GM19239 (cell line): Measurements from ENCODE around the gene ANO9.

Experiments used
- DNase-seq: peaks from one replicate; pipeline ENCODE4 v3.0.0; 2011; ENCODE audit warnings: low spot score; ENCODE audit not compliant: insufficient read length
- FAIRE-seq: peaks from 2 replicates; lab custom pipeline; 2011; peaks lifted over from hg19 to GRCh38; lab: Jason Lieb, UNC

Gene ANO9

DNA sequence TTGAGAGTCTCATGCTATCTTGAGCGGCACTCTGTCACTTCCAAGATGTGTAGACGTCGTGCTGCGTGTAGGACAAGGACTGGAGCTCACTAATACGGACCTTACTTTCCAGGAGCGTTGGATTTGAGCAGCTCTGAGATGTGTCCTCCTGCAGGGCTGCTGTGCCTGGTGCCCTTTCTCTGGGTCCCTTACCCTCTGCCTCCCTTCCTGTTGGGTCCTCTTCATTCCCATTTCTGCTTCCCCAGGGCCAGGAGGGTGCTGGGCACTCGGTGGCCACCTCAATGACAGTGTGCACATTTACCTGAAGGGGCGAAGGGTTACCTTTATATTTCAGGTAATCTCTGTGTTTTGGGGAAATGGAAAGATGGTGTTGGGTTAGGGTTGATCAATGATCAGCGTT is 12.2 kb upstream of the ANO9 start:
- FAIRE-seq (no peak), DNase-seq (no peak)

GRCh38 chr11:453564-453963 is 11.8 kb upstream of the ANO9 start:
- no peak for DNase-seq
- FAIRE-seq, result no peak

- DNase-seq, result no peak
- no peak for FAIRE-seq
These were observed 11.2 kb upstream of the ANO9 start for GRCh38 chr11:452916-453527.

- DNase-seq (no peak), FAIRE-seq (no peak)
These were observed 10.5 kb upstream of the ANO9 start for GRCh38 chr11:452203-452744.

- FAIRE-seq, result no peak
- no peak for DNase-seq
These were observed 9.9 kb upstream of the ANO9 start for GRCh38 chr11:451738-452137.

DNA sequence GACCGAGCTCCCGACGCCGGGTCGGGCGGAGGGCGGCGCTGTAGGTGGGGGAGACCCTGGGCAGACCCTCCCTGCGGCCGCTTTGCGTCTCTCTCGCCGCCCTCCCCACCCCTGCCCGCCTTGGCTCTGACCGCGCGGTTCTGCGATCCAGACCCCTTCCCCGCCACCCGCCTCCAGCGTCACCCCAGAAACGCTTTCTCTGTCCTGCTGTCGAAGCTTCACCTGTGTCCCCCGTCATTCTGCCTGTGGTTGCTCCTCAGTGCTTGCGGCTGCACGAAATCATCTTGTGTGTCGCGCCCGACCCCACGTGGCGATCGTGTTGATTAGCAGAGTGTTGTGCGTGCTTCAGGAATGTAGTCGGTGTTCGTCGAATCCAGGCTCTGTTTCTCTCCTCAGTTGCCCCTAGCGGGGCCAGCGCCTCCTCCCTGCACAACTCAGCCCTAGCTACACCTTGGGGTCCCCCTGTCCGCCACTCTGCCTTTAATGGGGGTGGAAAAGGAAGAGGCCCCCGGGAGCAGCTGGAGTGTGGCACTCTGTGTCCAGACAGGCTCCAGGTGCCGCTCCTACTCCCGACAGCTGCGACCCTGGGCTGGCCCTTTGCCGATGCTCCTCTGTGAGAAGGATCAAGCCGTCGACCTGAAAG is 9.1 kb upstream of the ANO9 start:
- FAIRE-seq, result peak; percentile 73
- no peak for DNase-seq

GRCh38 chr11:449889-450808 is 8.3 kb upstream of the ANO9 start, which contains the start of gene PTDSS2:
TSS of gene PTDSS2 (plus strand) at chr11:450279. CDS start at chr11:450456, 177 bp downstream.
- peak; percentile 93 for DNase-seq
- FAIRE-seq, result peak; percentile 100

GRCh38 chr11:447923-448731 is 6.3 kb upstream of the ANO9 start:
- DNase-seq (peak; percentile 87), FAIRE-seq (peak; percentile 95)

- no peak for FAIRE-seq
These were observed 5.1 kb upstream of the ANO9 start for GRCh38 chr11:446891-447290.

DNA sequence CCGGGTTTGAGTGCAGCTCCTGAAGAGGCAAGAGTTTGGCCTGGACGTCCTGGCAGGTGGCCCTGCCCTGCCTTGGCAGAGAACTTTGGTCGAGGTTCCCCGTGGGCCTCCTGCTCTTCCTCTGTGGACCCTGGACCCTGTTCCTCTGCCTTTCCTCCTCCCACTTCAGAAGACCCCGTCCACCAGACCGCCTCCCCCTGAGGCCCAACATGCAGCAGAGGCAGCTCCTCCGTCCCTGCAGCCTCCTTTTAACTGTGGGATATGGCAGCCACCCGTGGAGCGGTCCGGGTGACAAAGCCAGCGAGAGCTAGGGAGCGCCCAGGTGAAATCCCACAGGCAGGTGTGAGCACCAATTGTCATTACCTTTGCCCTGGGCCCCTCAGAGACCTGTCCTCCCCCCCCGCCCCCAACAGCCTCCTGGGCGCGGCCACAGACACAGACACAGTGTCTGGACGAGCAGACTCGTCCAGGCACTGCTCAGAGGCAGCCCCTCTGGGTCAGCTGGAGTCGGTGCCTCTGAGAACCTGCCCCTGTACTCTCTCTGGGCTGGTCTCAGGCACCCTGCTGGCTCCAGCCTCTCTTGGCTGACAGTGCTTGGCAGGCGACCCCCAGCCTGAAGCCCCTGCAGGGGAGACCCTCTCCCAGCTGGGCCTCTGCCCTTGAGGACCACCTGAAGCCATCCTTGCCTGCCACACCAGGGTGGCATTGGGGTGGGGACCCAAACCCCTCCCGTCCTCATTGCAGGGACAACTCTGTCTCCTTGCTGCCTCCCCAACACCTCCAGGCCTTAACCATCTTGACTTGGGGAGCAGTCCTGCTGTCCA is 4.2 kb upstream of the ANO9 start:
- FAIRE-seq, result no peak

More at GRCh38 chr11:446891-447290, 5.1 kb upstream of the ANO9 start:
- no peak for DNase-seq

GRCh38 chr11:444396-445144 is 2.8 kb upstream of the ANO9 start:
- DNase-seq (no peak), FAIRE-seq (no peak)

More for the DNA sequence above, 4.2 kb upstream of the ANO9 start:
- no peak for DNase-seq

- FAIRE-seq, result no peak
- no peak for DNase-seq
These were observed 1.9 kb upstream of the ANO9 start for GRCh38 chr11:443542-444199.

GRCh38 chr11:442611-443081 is 835 bp upstream of the ANO9 start:
- FAIRE-seq (no peak), DNase-seq (no peak)

- DNase-seq (no peak), FAIRE-seq (no peak)
These were observed 781 bp downstream of the ANO9 start for GRCh38 chr11:441043-441417.

DNA sequence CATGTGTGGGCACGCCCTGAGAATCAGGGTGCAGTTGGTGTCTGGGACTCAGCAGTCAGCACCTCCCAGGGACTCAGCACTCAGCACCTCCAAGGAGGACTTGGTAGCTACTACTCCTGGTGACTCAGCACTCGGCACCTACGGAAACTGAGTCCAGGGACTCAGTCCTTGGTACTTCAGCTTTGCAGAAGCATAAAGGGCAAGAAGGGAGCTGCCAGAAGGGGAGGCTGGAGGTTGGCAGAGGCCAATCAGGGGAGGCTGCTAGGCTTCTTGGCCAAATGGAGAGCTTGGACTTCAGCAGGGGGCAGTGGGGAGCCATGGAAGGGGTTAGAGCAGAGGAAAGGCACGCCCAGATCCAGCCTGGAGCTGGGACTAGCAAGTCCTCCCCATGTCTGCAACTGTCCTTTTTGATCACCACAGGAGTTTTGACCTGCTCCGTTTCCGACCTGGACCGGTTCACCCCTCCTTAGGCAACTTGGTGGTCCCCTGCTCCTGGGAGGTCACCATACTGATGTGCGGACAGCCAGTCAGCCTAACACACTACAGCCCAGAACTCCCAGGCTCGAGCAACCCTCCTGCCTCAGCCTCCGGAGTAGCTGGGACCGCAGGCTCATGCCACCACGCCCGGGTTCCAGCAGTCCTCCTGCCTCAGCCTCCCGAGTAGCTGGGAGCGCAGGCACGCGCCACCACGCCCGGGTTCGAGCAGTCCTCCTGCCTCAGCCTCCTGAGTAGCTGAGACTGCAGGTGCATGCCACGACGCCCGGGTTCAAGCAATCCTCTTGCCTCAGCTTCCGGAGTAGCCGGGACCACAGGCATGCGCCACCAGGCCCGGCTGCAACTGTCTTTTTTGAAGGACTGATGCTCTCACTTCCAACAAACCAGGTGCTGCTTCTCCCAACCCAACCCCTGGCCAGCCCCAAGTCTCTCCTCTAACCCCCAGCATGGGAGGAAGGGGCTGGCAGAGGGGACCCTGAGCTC is 1.5 kb downstream of the ANO9 start:
- DNase-seq (no peak), FAIRE-seq (no peak)

GRCh38 chr11:439315-440064 is 2.3 kb downstream of the ANO9 start:
- no peak for FAIRE-seq

More at GRCh38 chr11:439315-440064, 2.3 kb downstream of the ANO9 start:
- no peak for DNase-seq
